Endothelial cell of umbilical vein (primary cell): ENCODE data around the gene MID1IP1. TPM values are rescaled to one million over a fixed set of nuclear protein-coding genes. Genes with fewer than 3 reads are reported as not detected.

Experiments used
- BruUV-seq: library from RNA; stranded (reverse); fragments of 400-500 nt; replicated peaks from 2 replicates; lab custom pipeline; 2021; lab: Mats Ljungman, UMichigan
- CTCF ChIA-PET: fragments of 300-600, 350-600 bp; sonication (Branson Sonifier 250); formaldehyde crosslinking; loops from one replicate; lab custom pipeline; 2021; ENCODE audit warnings: antibody characterized with exemption, inconsistent platforms; lab: Charles Lee
- POLR2A ChIA-PET: fragments of 300-600, 350-600 bp; sonication (Branson Sonifier 250); formaldehyde crosslinking; loops from one replicate; lab custom pipeline; 2021; ENCODE audit warnings: antibody characterized with exemption, inconsistent platforms; lab: Charles Lee
- DNase-seq: peaks from one replicate; pipeline ENCODE4 v3.0.0-alpha.2; 2011; ENCODE audit warnings: low read depth, low spot score
- FAIRE-seq: peaks from 2 replicates; lab custom pipeline; 2011; peaks lifted over from hg19 to GRCh38; lab: Jason Lieb, UNC
- H2AFZ ChIP-seq: 2 replicates; pipeline ENCODE4 v1.6.0; 2012; ENCODE audit warnings: low read depth, low read length, control low read depth, inconsistent platforms
- H3K27ac ChIP-seq: 2 replicates; pipeline ENCODE4 v1.5.1; 2011; ENCODE audit warnings: low read depth, mild to moderate bottlenecking, control low read depth, low read length, moderate library complexity; ENCODE audit not compliant: insufficient read depth
- H3K27me3 ChIP-seq, 2 experiments: 2 replicates each; pipeline versions ENCODE4 v1.6.0 to v1.6.1; 2011; ENCODE audit warnings: low read length in 2 of 2, mixed read lengths in 1 of 2; ENCODE audit not compliant: control insufficient read depth in 2 of 2, insufficient read depth in 2 of 2
- H3K36me3 ChIP-seq, 2 experiments: 2 replicates in 1 of 2; 3 replicates in 1 of 2; pipeline ENCODE4 v1.5.1; 2011; ENCODE audit warnings: low read length in 2 of 2, mild to moderate bottlenecking in 1 of 2, moderate library complexity in 1 of 2; ENCODE audit not compliant: control insufficient read depth in 2 of 2, insufficient read depth in 2 of 2; ENCODE audit errors: extremely low read depth in 1 of 2
- H3K4me1 ChIP-seq: 3 replicates; pipeline ENCODE4 v1.5.1; 2011; ENCODE audit warnings: mild to moderate bottlenecking, low read length; ENCODE audit not compliant: control insufficient read depth, insufficient read depth; ENCODE audit errors: extremely low read depth
- H3K4me2 ChIP-seq: 2 replicates; pipeline ENCODE4 v1.6.1; 2011; ENCODE audit warnings: low read length, control low read depth, mixed read lengths; ENCODE audit not compliant: insufficient read depth
- H3K4me3 ChIP-seq, 3 experiments: fragments of 200-600 bp in 1 of 3; sonication (generic), shearing (Covaris generic) in 1 of 3; replicated peaks in 1 of 3; 2 replicates each; pipeline ENCODE4 v1.5.1; 2011 to 2016; ENCODE audit warnings: control low read depth in 3 of 3, low read length in 3 of 3, mild to moderate bottlenecking in 2 of 3, inconsistent platforms in 1 of 3, low read depth in 1 of 3, moderate library complexity in 1 of 3; ENCODE audit not compliant: insufficient read depth in 1 of 3
- H3K79me2 ChIP-seq: 2 replicates; pipeline ENCODE4 v1.6.0; 2012; ENCODE audit warnings: low read length, inconsistent platforms; ENCODE audit not compliant: control insufficient read depth, insufficient read depth
- H3K9ac ChIP-seq: replicated peaks from 2 replicates; pipeline ENCODE3; 2011; ENCODE audit warnings: low read length, control low read depth; ENCODE audit not compliant: insufficient read depth; ENCODE audit errors: extremely low read depth
- H3K9me1 ChIP-seq: replicated peaks from 3 replicates; pipeline ENCODE4 v1.6.0; 2011; ENCODE audit warnings: mild to moderate bottlenecking, low read length; ENCODE audit not compliant: control insufficient read depth, insufficient read depth; ENCODE audit errors: extremely low read depth
- H3K9me3 ChIP-seq: replicated peaks from 2 replicates; pipeline ENCODE4 v1.5.1; 2012; ENCODE audit warnings: low read length, inconsistent platforms; ENCODE audit not compliant: control insufficient read depth, insufficient read depth
- H4K20me1 ChIP-seq: replicated peaks from 2 replicates; pipeline ENCODE3; 2011; ENCODE audit warnings: mild to moderate bottlenecking, low read length; ENCODE audit not compliant: control insufficient read depth, insufficient read depth; ENCODE audit errors: extremely low read depth
- CTCF ChIP-seq, 2 donors: IDR thresholded peaks; 1 replicate in 1 of 2; 2 replicates in 1 of 2; pipeline ENCODE4 v1.5.1; 2011; ENCODE audit warnings: low read length in 2 of 2, mild to moderate bottlenecking in 2 of 2, moderate library complexity in 2 of 2, control low read depth in 1 of 2, inconsistent platforms in 1 of 2, low read depth in 1 of 2; ENCODE audit not compliant: insufficient read depth in 1 of 2; ENCODE audit errors: extremely low read depth in 1 of 2
- EZH2 ChIP-seq: IDR thresholded peaks from 2 replicates; pipeline ENCODE4 v1.6.1; 2012; ENCODE audit warnings: borderline replicate concordance, low read depth, mild to moderate bottlenecking, moderate library complexity, low read length, inconsistent platforms; ENCODE audit not compliant: severe bottlenecking
- FOS ChIP-seq: IDR thresholded peaks from 2 replicates; pipeline ENCODE4 v1.6.1; 2011; ENCODE audit warnings: mild to moderate bottlenecking, low read length, moderate library complexity, borderline replicate concordance; ENCODE audit not compliant: insufficient read depth
- GATA2 ChIP-seq: IDR thresholded peaks from 2 replicates; pipeline ENCODE4 v1.7.0; 2011; ENCODE audit warnings: low read depth, mild to moderate bottlenecking, moderate library complexity, mixed read lengths, low read length; ENCODE audit not compliant: insufficient read length, insufficient read depth
- JUN ChIP-seq: IDR thresholded peaks from 2 replicates; pipeline ENCODE4 v1.6.1; 2011; ENCODE audit warnings: borderline replicate concordance, low read depth; ENCODE audit not compliant: insufficient read length, insufficient read depth
- MAX ChIP-seq: IDR thresholded peaks from 2 replicates; pipeline ENCODE4 v1.6.1; 2011; ENCODE audit not compliant: insufficient read depth, insufficient read length
- MYC ChIP-seq: IDR thresholded peaks from one replicate; pipeline ENCODE4 v1.6.1; 2011; ENCODE audit warnings: mild to moderate bottlenecking, low read depth, low read length
- POLR2A ChIP-seq: IDR thresholded peaks from 2 replicates; pipeline ENCODE4 v1.6.1; 2012; ENCODE audit warnings: low read depth, mild to moderate bottlenecking, control low read depth, low read length
- POLR2AphosphoS5 ChIP-seq: IDR thresholded peaks from 2 replicates; pipeline ENCODE4 v1.6.1; 2012; ENCODE audit warnings: low read depth, mild to moderate bottlenecking, control low read depth, low read length, moderate library complexity; ENCODE audit not compliant: insufficient read depth
- dilution Hi-C: fragments of 300-500 bp; cut with MboI; formaldehyde crosslinking; loops from one replicate; pipeline ENCODE4 v1.15.0; 2019; ENCODE audit warnings: low sequenced_read_pairs; ENCODE audit not compliant: extremely low pct_ligation_motif_present
- intact Hi-C: fragments of 100-400 bp; cut with micrococcal nuclease; formaldehyde crosslinking; loops from one replicate; pipeline ENCODE4 v1.10.0; 2022
- polyA plus RNA-seq, 4 experiments: library from polyadenylated mRNA; depleted of rRNA in 3 of 4; stranded (reverse) in 3 of 4; unstranded in 1 of 4; fragments of >200 nt; gene quantifications; 2 replicates each; pipeline versions ENCODE4 v1.2.1 to v1.2.3, GENCODE V29; 2011 to 2012; ENCODE audit warnings: missing spikeins in 1 of 4
- total RNA-seq: library from RNA; stranded (reverse); gene quantifications from 2 replicates; pipeline ENCODE4 v1.2.3, GENCODE V29; 2021

MID1IP1 gene
- total and polyA plus RNA-seq, 2 donors (not counting 3 experiments of a cell fraction or from before 2014, with no cell fraction given): 23.2 to 25.1 TPM

GRCh38 chrX:38816155-38816554, 14.9 kb downstream of the MID1IP1 start:
- ChIA-PET POLR2A (no interaction called here), CTCF (no interaction called here)
- no peak overlapping the region for H3K27ac ChIP-seq
- H3K79me2 ChIP-seq: no peaks in the 10 kb centered on the region
- dilution Hi-C loops: no loop called here
- intact Hi-C loops: no loop called here
- H3K4me3 ChIP-seq: no peak overlapping the region
- H3K9ac ChIP-seq: no peak overlapping the region
- no TSS peak for BruUV-seq
- H3K9me3 ChIP-seq: no peaks in the 10 kb centered on the region
- H3K4me1 ChIP-seq: peaks cover 2% of the 10 kb centered on the region
- H3K9me1 ChIP-seq: no peaks in the 10 kb centered on the region
- no peak for DNase-seq
- peak; percentile 55 for FAIRE-seq
- no peak overlapping the region for H3K4me2 ChIP-seq
- no peak for TF ChIP-seq POLR2AphosphoS5
- TF ChIP-seq MAX: no peak
- no peak for TF ChIP-seq POLR2A
- TF ChIP-seq GATA2: no peak
- no peak for TF ChIP-seq MYC
- TF ChIP-seq EZH2: no peak
- TF ChIP-seq JUN: no peak
- TF ChIP-seq CTCF (IDR thresholded peaks at IDR 0.05; ENCODE audit: extremely low read depth in 1 of 2, insufficient read depth in 1 of 2, low read depth in 1 of 2, low read length in 2 of 2): no peak
- no peak for TF ChIP-seq FOS
- H2AFZ ChIP-seq: no peak overlapping the region
- no peaks in the 10 kb centered on the region for H3K27me3 ChIP-seq
- H3K36me3 ChIP-seq: no peaks in the 10 kb centered on the region
- no peaks in the 10 kb centered on the region for H4K20me1 ChIP-seq
